Gastrocnemius medialis (tissue), 4 donors: ENCODE data around the gene RASAL2. TPM values are rescaled to one million over a fixed set of nuclear protein-coding genes. Genes with fewer than 3 reads are reported as not detected.
A peak's percentile ranks its signal among the peaks of the same experiment; 100 is the strongest.
"Not testable (repeated sequence)": the region's sequence is repeated elsewhere in the genome, so short reads cannot be mapped to it uniquely, and the experiment has no call there.

Experiments
- ATAC-seq, 2 donors: fragments of 150-250 bp; one replicate each; pipeline ENCODE4 v1.9.1; 2016
- DNase-seq, 2 donors: peaks; one replicate each; pipeline ENCODE4 v3.0.0-alpha.2; 2019
- H3K27ac ChIP-seq, 4 donors: fragments of 200-600 bp; sonication (generic); 1 replicate in 1 of 4; 2 replicates in 3 of 4; pipeline ENCODE4 v1.5.1; 2016 to 2018; ENCODE audit warnings: mild to moderate bottlenecking in 2 of 4, moderate library complexity in 1 of 4
- H3K27me3 ChIP-seq, 3 donors: fragments of 200-600 bp; sonication (generic) in 2 of 3; 1 replicate in 1 of 3; 2 replicates in 2 of 3; pipeline versions ENCODE4 v1.5.1 to v1.6.0; 2016 to 2019; ENCODE audit warnings: mild to moderate bottlenecking in 1 of 3, moderate library complexity in 1 of 3
- H3K36me3 ChIP-seq, 2 donors: fragments of 200-600 bp; sonication (generic) in 1 of 2; one replicate each; pipeline ENCODE4 v1.5.1; 2017 to 2018
- H3K4me1 ChIP-seq, 2 donors: fragments of 200-600 bp; sonication (generic) in 1 of 2; one replicate each; pipeline ENCODE4 v1.5.1; 2016 to 2017; ENCODE audit warnings: mild to moderate bottlenecking in 2 of 2
- H3K4me3 ChIP-seq, 4 donors: fragments of 200-600 bp; sonication (generic) in 3 of 4; 1 replicate in 1 of 4; 2 replicates in 3 of 4; pipeline ENCODE4 v1.5.1; 2016 to 2019; ENCODE audit warnings: mild to moderate bottlenecking in 2 of 4
- H3K9me3 ChIP-seq, 3 donors: fragments of 200-600 bp; sonication (generic) in 2 of 3; 1 replicate in 1 of 3; 2 replicates in 2 of 3; pipeline ENCODE4 v1.5.1; 2016 to 2019
- POLR2A ChIP-seq, 2 donors: fragments of 450-650 bp; IDR thresholded peaks; one replicate each; pipeline ENCODE4 v1.6.1; 2017; ENCODE audit warnings: antibody characterized with exemption in 2 of 2, mild to moderate bottlenecking in 2 of 2, moderate library complexity in 2 of 2
- in situ Hi-C, 4 donors: fragments of 200-750 bp; cut with MboI; loops; one replicate each; pipeline versions ENCODE4 v1.15.0 to v1.8.0; 2017; ENCODE audit warnings: low sequenced_read_pairs in 4 of 4
- intact Hi-C: fragments of 100-400 bp; cut with DNase I; formaldehyde crosslinking; loops from one replicate; pipeline ENCODE4 v1.15.1; 2023; ENCODE audit warnings: low total_unique reads
- total RNA-seq, 4 donors: library from RNA; depleted of rRNA; stranded (reverse); fragments of >200 nt; gene quantifications; one replicate each; pipeline versions ENCODE4 v1.1.0 to v1.2.3, GENCODE V29; 2016
- TF ChIP-seq, protein P1 (sequence below), 5 experiments: fragments of 450-650 bp in 3 of 5; fragments of 200-600 bp in 2 of 5; sonication (generic) in 2 of 5; IDR thresholded peaks in 4 of 5; conservative IDR thresholded peaks in 1 of 5; 1 replicate in 4 of 5; 2 replicates in 1 of 5; pipeline ENCODE4 v1.5.1; 2016 to 2019; ENCODE audit warnings: antibody characterized with exemption in 5 of 5, mild to moderate bottlenecking in 3 of 5, moderate library complexity in 3 of 5

The RASAL2 gene
- total RNA-seq, 4 donors from 2014 or later, result 7.6 to 13.4 (median 8.8) TPM

GRCh38 chr1:178189814-178190213, 95.9 kb downstream of the RASAL2 start:
- peaks cover 0 to 7% of the 10 kb centered on the region in 2 donors for H3K4me1 ChIP-seq
- no peaks in the 10 kb centered on the region for H3K27me3 ChIP-seq
- H3K27ac ChIP-seq, result no peak overlapping the region
- H3K4me3 ChIP-seq, result no peak overlapping the region
- no peaks in the 10 kb centered on the region for H3K9me3 ChIP-seq
- intact Hi-C loops (loop anchor here (5.0 kb wide), 1 partner anchor 158 kb away; no protein-coding TSS in a partner anchor), in situ Hi-C loops (no loop called here)
- peak in 1 of 2 donors; percentile 46 for ATAC-seq
- H3K36me3 ChIP-seq, result no peaks in the 10 kb centered on the region
- TF ChIP-seq, protein P1, sequence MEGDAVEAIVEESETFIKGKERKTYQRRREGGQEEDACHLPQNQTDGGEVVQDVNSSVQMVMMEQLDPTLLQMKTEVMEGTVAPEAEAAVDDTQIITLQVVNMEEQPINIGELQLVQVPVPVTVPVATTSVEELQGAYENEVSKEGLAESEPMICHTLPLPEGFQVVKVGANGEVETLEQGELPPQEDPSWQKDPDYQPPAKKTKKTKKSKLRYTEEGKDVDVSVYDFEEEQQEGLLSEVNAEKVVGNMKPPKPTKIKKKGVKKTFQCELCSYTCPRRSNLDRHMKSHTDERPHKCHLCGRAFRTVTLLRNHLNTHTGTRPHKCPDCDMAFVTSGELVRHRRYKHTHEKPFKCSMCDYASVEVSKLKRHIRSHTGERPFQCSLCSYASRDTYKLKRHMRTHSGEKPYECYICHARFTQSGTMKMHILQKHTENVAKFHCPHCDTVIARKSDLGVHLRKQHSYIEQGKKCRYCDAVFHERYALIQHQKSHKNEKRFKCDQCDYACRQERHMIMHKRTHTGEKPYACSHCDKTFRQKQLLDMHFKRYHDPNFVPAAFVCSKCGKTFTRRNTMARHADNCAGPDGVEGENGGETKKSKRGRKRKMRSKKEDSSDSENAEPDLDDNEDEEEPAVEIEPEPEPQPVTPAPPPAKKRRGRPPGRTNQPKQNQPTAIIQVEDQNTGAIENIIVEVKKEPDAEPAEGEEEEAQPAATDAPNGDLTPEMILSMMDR (IDR thresholded peaks at IDR 0.05 in 4 of 5, conservative IDR thresholded peaks at IDR 0.05 in 1 of 5), result peak in 3 of 5 experiments; percentile 27 to 59 (median 29)
- no peak for TF ChIP-seq POLR2A (IDR thresholded peaks at IDR 0.05)
- DNase-seq, result peak in 1 of 2 donors; percentile 18

GRCh38 chr1:178190881-178191280, 97.0 kb downstream of the RASAL2 start:
- Histone ChIP-seq H3K36me3 (no peaks in the 10 kb centered on the region), H3K27ac (no peak overlapping the region), H3K4me3 (no peak overlapping the region), H3K27me3 (no peaks in the 10 kb centered on the region), H3K9me3 (no peaks in the 10 kb centered on the region), H3K4me1 (peaks cover 0 to 7% of the 10 kb centered on the region in 2 donors)
- in situ Hi-C loops, result no loop called here
- no peak for TF ChIP-seq POLR2A (IDR thresholded peaks at IDR 0.05)
- TF ChIP-seq, protein P1 (IDR thresholded peaks at IDR 0.05 in 4 of 5, conservative IDR thresholded peaks at IDR 0.05 in 1 of 5), result no peak
- intact Hi-C loops, result no loop called here
- ATAC-seq (no peak), DNase-seq (no peak)

DNA sequence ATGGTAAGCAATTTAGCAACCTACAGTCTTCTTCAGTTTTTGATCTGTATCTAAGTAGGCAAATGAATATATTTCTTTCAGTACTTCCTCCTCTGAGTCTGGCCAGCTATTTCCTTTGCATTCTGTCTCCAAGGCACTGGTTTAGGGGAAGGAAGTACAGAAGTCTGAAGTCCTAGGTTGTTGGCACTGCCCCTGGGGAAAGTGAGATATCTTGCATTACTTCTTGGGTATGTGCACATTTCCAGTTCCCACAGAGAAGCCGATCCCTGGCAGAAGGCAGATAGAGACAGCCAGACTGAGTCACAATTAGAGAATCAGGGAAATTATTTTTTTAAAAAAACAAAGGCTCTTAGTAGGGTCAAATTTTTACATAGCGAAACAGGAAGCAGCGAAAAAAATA, 98.8 kb downstream of the RASAL2 start:
- Histone ChIP-seq H3K27ac (no peak overlapping the region), H3K9me3 (no peaks in the 10 kb centered on the region), H3K4me3 (no peak overlapping the region), H3K4me1 (peaks cover 0 to 7% of the 10 kb centered on the region in 2 donors), H3K36me3 (no peaks in the 10 kb centered on the region), H3K27me3 (no peaks in the 10 kb centered on the region)
- DNase-seq (peak in 1 of 2 donors; percentile 12), ATAC-seq (no peak)
- in situ Hi-C loops, result no loop called here
- intact Hi-C loops, result no loop called here
- no peak for TF ChIP-seq POLR2A (IDR thresholded peaks at IDR 0.05)
- TF ChIP-seq, protein P1 (IDR thresholded peaks at IDR 0.05 in 4 of 5, conservative IDR thresholded peaks at IDR 0.05 in 1 of 5), result no peak

DNA sequence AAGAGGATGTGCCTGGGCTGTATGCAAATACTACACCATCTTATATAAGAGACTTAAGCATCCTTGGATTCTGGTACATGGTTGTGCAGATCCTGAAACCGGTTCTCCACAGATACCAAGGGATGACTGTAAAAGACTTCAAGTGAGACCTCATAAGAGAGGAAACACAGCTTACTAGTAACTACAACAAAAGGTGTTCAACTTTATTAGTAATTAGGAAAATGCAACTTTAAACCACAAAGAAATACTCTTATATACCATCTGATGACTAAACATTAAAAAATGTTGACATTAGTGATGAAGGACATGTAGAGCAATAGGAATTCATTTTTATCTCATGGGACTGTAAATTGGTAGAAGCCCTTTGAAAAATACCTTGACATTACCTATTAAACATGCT, 102.7 kb downstream of the RASAL2 start:
- Histone ChIP-seq H3K4me3 (no peak overlapping the region), H3K27ac (no peak overlapping the region), H3K9me3 (no peaks in the 10 kb centered on the region), H3K4me1 (peaks cover 0 to 7% of the 10 kb centered on the region in 2 donors), H3K27me3 (no peaks in the 10 kb centered on the region), H3K36me3 (no peaks in the 10 kb centered on the region)
- DNase-seq (no peak), ATAC-seq (no peak)
- in situ Hi-C loops (no loop called here), intact Hi-C loops (no loop called here)
- no peak for TF ChIP-seq POLR2A (IDR thresholded peaks at IDR 0.05)
- TF ChIP-seq, protein P1 (IDR thresholded peaks at IDR 0.05 in 4 of 5, conservative IDR thresholded peaks at IDR 0.05 in 1 of 5), result no peak

GRCh38 chr1:178202095-178202494, 108.2 kb downstream of the RASAL2 start:
- H3K9me3 ChIP-seq, H3K27me3 ChIP-seq, ATAC-seq, in situ Hi-C loops, H3K27ac ChIP-seq, DNase-seq, H3K36me3 ChIP-seq, H3K4me3 ChIP-seq, H3K4me1 ChIP-seq, intact Hi-C loops: not testable (repeated sequence)

DNA sequence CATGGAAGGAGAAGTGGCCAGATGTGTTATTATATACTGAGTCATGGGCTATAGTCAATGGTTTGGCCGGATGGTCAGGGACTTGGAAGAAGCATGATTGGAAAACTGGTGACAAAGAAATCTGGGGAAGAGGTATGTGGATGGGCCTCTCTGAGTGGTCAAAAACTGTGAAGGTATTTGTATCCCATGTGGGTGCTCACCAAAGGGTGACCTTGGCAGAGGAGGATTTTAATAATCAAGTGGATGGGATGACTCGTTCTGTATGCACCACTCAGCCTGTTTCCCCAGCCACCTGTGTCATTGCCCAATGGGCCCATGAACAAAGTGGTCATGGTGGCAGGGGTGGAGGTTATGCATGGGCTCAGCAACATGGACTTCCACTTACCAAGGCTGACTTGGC, 108.6 kb downstream of the RASAL2 start:
- H3K4me3 ChIP-seq, intact Hi-C loops, H3K27me3 ChIP-seq, DNase-seq, H3K36me3 ChIP-seq, H3K9me3 ChIP-seq, ATAC-seq, H3K4me1 ChIP-seq, H3K27ac ChIP-seq, in situ Hi-C loops: not testable (repeated sequence)

- H3K27me3 ChIP-seq, H3K36me3 ChIP-seq, intact Hi-C loops, in situ Hi-C loops, H3K9me3 ChIP-seq, ATAC-seq, DNase-seq, H3K4me1 ChIP-seq, H3K27ac ChIP-seq, H3K4me3 ChIP-seq: not testable (repeated sequence)
These were observed 114.5 kb downstream of the RASAL2 start for GRCh38 chr1:178208269-178208856.
